NT2/D1 (cell line): ENCODE data around the gene TGM6.

ENCODE experiments used
- SUZ12 ChIP-seq: IDR thresholded peaks from 2 replicates; pipeline ENCODE4 v1.6.1; 2011; ENCODE audit not compliant: insufficient read length, insufficient read depth; ENCODE audit errors: extremely low read depth
- YY1 ChIP-seq: IDR thresholded peaks from 2 replicates; pipeline ENCODE4 v1.6.1; 2011; ENCODE audit not compliant: insufficient read length, insufficient read depth
- ZNF274 ChIP-seq: IDR thresholded peaks from 2 replicates; pipeline ENCODE4 v1.6.1; 2011; ENCODE audit warnings: mild to moderate bottlenecking, low read depth, low read length

GRCh38 chr20:2465100-2465499, 84.4 kb downstream of the TGM6 start:
- TF ChIP-seq ZNF274 = no peak
- no peak for TF ChIP-seq SUZ12
- TF ChIP-seq YY1 = no peak
